Astrocyte of the spinal cord (primary cell): ENCODE measurements around the gene SPESP1.

Source experiments
- DNase-seq: peaks from one replicate; pipeline ENCODE4 v3.0.0; 2011; ENCODE audit warnings: low read depth, low spot score
- H3K4me3 ChIP-seq: 2 replicates; pipeline ENCODE4 v1.5.1; 2011; ENCODE audit warnings: low read depth, mild to moderate bottlenecking, low read length, moderate library complexity
- CTCF ChIP-seq: IDR thresholded peaks from 2 replicates; pipeline ENCODE4 v1.5.1; 2012; ENCODE audit warnings: low read depth, mild to moderate bottlenecking, low read length, inconsistent platforms
- in situ Hi-C: cut with HindIII; loops from 2 replicates; pipeline ENCODE4 v1.10.0; 2017; ENCODE audit warnings: low sequenced_read_pairs

Gene SPESP1

DNA sequence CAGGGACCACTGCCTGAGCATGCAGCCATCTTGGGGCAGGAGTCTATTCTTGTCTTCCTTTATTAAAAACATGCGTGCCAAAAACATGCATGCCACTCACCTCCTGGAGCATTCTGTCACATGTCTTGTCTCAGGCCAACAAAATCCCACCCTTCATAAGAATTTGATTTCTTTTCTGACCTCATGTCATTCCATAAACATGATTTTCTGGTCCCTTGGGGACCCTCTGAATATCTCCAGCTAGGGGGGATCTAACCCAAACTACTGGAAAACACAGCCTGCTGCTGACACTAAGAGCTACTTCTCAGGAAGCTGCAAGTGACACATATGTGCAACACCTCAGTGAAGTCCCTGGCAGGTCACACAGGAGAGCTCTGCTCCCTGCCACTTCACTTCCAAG, 57.4 kb downstream of the SPESP1 start:
- DNase-seq, result no peak
- no peak overlapping the region for H3K4me3 ChIP-seq
- in situ Hi-C loops, result no loop called here
- TF ChIP-seq CTCF, result no peak

GRCh38 chr15:68989541-68990230, 59.4 kb downstream of the SPESP1 start:
- no peak overlapping the region for H3K4me3 ChIP-seq
- in situ Hi-C loops, result no loop called here
- no peak for DNase-seq
- TF ChIP-seq CTCF, result no peak

- no peak for DNase-seq
- TF ChIP-seq CTCF, result no peak
- H3K4me3 ChIP-seq, result no peak overlapping the region
- in situ Hi-C loops, result no loop called here
These were observed 60.1 kb downstream of the SPESP1 start for GRCh38 chr15:68990231-68990991.

DNA sequence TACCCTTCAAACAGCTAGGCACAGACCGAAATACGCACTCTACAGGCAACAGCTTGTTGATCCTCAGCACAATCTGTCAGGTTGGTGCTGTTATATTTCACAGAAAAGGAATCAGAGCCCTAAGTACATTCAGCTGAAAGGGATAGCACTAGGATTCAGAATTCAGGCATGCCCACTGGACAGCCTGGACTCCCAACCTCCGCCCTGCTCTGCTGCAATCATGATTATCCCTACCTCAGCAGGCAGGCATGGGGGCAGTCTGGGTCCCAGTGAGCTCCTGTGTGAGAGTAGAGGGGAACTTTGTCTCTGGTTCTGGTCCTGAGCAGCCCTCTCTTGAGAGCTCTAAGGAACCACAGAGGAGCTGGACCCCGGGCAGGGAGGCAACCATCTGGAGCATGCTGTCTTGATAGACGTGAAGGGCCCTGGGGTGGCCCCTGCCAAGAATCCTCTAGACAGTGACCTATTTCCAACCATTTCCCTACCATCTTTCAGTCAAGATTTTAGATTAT, 60.7 kb downstream of the SPESP1 start:
- no peak for DNase-seq
- no peak overlapping the region for H3K4me3 ChIP-seq
- in situ Hi-C loops, result no loop called here
- TF ChIP-seq CTCF, result no peak

DNA sequence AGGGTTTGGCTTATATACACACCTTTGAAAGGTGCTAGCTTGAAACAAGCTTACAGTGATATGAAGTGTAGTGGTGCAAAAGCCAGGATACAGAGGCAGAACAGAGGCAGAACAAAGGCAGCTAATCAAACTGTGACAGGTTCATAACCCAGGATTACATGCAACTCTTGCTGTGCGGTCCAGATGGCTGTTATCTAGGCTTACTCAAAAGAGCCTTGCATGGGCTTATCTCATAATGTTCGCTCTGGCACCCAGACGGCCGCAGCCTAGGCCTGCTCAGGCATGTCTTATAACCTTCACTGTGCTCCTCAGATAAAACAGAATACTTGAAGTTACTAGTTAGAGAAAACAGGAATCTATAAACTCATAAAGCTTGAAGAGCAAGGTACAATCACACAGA, 61.4 kb downstream of the SPESP1 start:
- no peak for TF ChIP-seq CTCF
- in situ Hi-C loops, result no loop called here

GRCh38 chr15:68992696-68993095, 62.4 kb downstream of the SPESP1 start:
- in situ Hi-C loops, result no loop called here
- no peak for DNase-seq

More for the DNA sequence above, 61.4 kb downstream of the SPESP1 start:
- no peak overlapping the region for H3K4me3 ChIP-seq
- DNase-seq, result no peak

More at GRCh38 chr15:68992696-68993095, 62.4 kb downstream of the SPESP1 start:
- TF ChIP-seq CTCF, result no peak
- no peak overlapping the region for H3K4me3 ChIP-seq
